Upper lobe of right lung (tissue), 1 donor: ENCODE results near the gene COX18. TPM values are rescaled to one million over a fixed set of nuclear protein-coding genes. Genes with fewer than 3 reads are reported as not detected.
A peak's percentile ranks its signal among the peaks of the same experiment; 100 is the strongest.

Source experiments
- ATAC-seq: fragments of 200-7000 bp; cut with Tn5 transposase; one replicate; pipeline ENCODE4 v1.9.1; 2020; ENCODE audit warnings: mild to moderate bottlenecking, moderate library complexity
- DNase-seq: peaks from one replicate; pipeline ENCODE4 v3.0.0-alpha.2; 2020
- H3K27ac ChIP-seq: fragments of 200-600 bp; one replicate; pipeline ENCODE4 v1.8.0; 2022
- H3K27me3 ChIP-seq: fragments of 200-600 bp; one replicate; pipeline ENCODE4 v1.8.0; 2022; ENCODE audit warnings: mild to moderate bottlenecking
- H3K36me3 ChIP-seq: fragments of 200-600 bp; one replicate; pipeline ENCODE4 v1.8.0; 2022
- H3K4me1 ChIP-seq: fragments of 200-600 bp; one replicate; pipeline ENCODE4 v1.8.0; 2022
- H3K4me3 ChIP-seq: fragments of 200-600 bp; one replicate; pipeline ENCODE4 v1.8.0; 2022; ENCODE audit warnings: mild to moderate bottlenecking
- H3K9me3 ChIP-seq: fragments of 200-600 bp; one replicate; pipeline ENCODE4 v1.8.0; 2022
- intact Hi-C: fragments of 100-400 bp; cut with DNase I; formaldehyde crosslinking; loops from one replicate; pipeline ENCODE4 v1.11.0; 2022
- total RNA-seq: library from RNA; stranded (reverse); fragmentation: NEBNext Ultra II Directional; extraction: Animal tissue kit (Norgen Biotek cat#: 25700); gene quantifications from one replicate; pipeline ENCODE4 v1.2.1, GENCODE V29; 2021
- TF ChIP-seq, protein P1 (sequence below): fragments of 200-600 bp; IDR thresholded peaks from one replicate; pipeline ENCODE4 v1.8.0; 2022; ENCODE audit warnings: antibody characterized with exemption
- donor health status: DM: no; HTN: yes; CAD: no; lungs with severe emphysema.

COX18 gene
- total RNA-seq, 1 donor from 2014 or later, result 13.2 TPM

GRCh38 chr4:73012673-73013072, 56.8 kb downstream of the COX18 start:
- TF ChIP-seq, protein P1, sequence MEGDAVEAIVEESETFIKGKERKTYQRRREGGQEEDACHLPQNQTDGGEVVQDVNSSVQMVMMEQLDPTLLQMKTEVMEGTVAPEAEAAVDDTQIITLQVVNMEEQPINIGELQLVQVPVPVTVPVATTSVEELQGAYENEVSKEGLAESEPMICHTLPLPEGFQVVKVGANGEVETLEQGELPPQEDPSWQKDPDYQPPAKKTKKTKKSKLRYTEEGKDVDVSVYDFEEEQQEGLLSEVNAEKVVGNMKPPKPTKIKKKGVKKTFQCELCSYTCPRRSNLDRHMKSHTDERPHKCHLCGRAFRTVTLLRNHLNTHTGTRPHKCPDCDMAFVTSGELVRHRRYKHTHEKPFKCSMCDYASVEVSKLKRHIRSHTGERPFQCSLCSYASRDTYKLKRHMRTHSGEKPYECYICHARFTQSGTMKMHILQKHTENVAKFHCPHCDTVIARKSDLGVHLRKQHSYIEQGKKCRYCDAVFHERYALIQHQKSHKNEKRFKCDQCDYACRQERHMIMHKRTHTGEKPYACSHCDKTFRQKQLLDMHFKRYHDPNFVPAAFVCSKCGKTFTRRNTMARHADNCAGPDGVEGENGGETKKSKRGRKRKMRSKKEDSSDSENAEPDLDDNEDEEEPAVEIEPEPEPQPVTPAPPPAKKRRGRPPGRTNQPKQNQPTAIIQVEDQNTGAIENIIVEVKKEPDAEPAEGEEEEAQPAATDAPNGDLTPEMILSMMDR, result no peak
- H3K9me3 ChIP-seq, result no peaks in the 10 kb centered on the region
- no peak overlapping the region for H3K27ac ChIP-seq
- no peaks in the 10 kb centered on the region for H3K27me3 ChIP-seq
- no peak overlapping the region for H3K4me3 ChIP-seq
- DNase-seq (no peak), ATAC-seq (no peak)
- no peaks in the 10 kb centered on the region for H3K4me1 ChIP-seq
- no peaks in the 10 kb centered on the region for H3K36me3 ChIP-seq
- intact Hi-C loops, result no loop called here

DNA sequence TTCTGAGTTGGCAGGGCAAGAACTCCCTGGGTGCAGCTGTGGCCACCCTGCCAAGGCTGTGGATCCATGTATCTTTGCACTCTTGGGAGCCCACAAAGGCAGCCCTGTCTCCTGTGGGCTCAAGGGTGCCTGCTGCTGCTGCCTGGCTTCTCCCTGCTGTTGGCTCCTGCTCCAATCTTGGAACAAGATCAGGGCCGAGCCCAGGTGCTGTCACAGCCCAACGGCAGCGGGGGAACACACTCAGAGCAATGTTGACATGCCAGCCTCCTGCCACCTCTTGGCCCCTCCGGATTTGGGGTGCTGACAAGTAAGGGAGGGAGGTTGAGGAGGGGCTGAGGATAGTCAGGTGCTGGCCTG, 57.9 kb downstream of the COX18 start:
- Histone ChIP-seq H3K9me3 (no peaks in the 10 kb centered on the region), H3K27me3 (no peaks in the 10 kb centered on the region), H3K4me3 (no peak overlapping the region), H3K4me1 (no peaks in the 10 kb centered on the region), H3K27ac (no peak overlapping the region), H3K36me3 (no peaks in the 10 kb centered on the region)
- DNase-seq, result no peak
- peak; percentile 9 for ATAC-seq
- TF ChIP-seq, protein P1, result no peak
- intact Hi-C loops, result no loop called here

DNA sequence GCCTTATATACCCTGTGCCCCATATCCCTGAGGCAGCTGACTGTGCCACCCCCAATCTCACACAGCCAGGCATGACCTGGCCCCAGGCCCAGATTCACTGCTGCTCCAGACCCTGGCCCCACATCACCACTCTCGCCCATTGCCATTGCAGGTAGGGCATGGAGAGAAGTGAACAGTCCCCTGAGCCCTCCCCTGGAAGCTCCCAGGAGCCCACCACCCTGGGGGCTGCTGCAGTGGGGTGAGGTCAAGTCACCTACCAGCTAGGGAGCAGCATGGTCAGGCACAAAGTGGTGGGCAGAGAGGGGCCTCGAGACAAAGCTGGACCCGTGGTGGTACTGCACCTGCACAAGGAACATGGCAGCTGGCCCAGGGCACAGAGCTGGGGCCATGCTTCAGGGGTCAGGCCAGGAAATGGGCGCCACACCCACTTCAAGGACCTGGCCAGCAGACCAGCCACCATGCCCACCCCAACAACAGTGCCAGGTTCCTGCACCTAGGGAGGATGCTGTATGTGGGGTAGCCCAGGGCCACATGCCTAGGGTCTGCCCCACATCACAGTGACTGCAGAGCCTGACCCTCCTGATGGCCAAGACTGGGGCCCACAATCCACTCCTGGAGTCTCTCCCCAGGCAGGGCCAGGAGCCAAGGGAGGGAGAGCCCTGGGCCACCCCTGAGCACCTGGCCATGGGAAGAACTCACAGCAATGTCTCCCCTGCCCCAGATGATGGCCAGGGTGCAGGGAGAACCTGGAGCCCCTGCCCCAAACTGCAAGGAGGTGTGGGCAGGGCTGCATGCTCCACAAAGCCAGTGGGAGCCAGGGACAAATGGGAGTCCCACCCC, 58.5 kb downstream of the COX18 start:
- DNase-seq, result no peak
- intact Hi-C loops, result no loop called here
- TF ChIP-seq, protein P1, result no peak
- Histone ChIP-seq H3K27me3 (no peaks in the 10 kb centered on the region), H3K36me3 (no peaks in the 10 kb centered on the region), H3K9me3 (no peaks in the 10 kb centered on the region), H3K27ac (no peak overlapping the region), H3K4me1 (no peaks in the 10 kb centered on the region), H3K4me3 (no peak overlapping the region)
- peak; percentile 44 for ATAC-seq

DNA sequence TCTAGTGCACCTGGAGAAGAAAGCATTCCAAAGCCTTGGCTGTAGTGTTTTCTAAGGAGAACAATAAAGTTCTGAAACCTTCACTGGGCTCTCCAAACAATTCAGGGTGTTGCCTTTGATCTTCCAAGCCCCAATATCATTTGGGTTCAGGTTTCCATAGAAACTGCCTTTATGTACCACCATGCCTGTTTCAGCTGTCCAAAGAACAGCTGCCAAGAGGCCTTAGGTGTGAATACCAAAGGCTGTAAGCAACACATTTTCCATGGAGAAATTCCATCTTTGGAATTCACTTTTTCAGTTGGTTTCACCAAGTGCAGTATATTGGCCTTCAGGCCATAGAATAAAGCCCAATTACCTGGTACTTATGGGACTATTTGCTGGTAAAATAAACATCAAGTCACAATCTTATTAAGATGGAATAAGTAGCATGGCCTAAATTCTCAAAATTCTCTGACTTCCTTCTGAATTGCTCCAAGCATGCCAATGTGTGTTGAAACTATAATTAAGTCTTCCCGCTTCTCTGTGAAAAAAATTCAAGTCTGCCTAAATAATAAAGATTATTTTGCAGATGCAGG, 61.9 kb downstream of the COX18 start:
- Histone ChIP-seq H3K4me1 (no peaks in the 10 kb centered on the region), H3K4me3 (no peak overlapping the region), H3K27ac (no peak overlapping the region), H3K9me3 (no peaks in the 10 kb centered on the region), H3K27me3 (no peaks in the 10 kb centered on the region), H3K36me3 (no peaks in the 10 kb centered on the region)
- intact Hi-C loops, result no loop called here
- TF ChIP-seq, protein P1, result no peak
- ATAC-seq, result no peak
- no peak for DNase-seq

DNA sequence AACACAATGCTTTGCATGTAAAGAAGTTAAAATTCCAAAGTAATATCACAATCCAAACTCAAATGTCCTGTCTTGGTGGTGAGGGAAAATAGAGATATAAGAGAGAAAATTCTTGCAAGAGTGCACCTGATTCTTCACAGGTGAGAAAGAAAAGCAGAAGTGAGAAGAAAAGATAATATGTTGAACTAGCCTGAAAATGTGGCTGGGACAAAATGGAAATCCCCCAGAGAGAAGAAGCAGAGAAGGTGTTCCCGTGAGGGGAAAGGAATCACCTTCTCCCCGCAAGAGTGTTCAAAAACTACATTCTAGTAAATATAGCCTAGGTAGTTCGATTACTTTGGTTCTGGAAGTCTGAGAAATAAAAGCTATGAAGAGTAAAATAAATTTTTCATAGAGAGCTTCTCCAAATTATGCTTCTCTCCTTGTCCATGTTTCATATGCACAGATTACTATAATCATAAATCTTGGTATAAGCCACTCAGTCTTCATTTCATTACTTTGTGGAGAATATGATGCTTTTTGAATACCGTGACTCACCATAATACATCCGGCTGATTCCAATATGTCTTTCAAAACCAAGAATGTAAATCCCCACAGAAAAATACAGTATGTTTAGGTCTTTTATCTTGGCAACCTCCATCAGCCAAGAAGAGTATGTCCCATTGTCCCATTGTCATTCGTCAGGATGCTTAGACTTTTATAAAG, 63.1 kb downstream of the COX18 start:
- H3K27me3 ChIP-seq, result no peaks in the 10 kb centered on the region
- ATAC-seq, result no peak
- DNase-seq, result no peak
- TF ChIP-seq, protein P1, result no peak
- intact Hi-C loops, result no loop called here
- H3K4me1 ChIP-seq, result no peaks in the 10 kb centered on the region
- H3K27ac ChIP-seq, result no peak overlapping the region
- no peaks in the 10 kb centered on the region for H3K36me3 ChIP-seq
- no peaks in the 10 kb centered on the region for H3K9me3 ChIP-seq
- H3K4me3 ChIP-seq, result no peak overlapping the region
